GM12874 (cell line): ENCODE results near the gene MRPL30.

Experiments used
- TF ChIP-seq, protein P1 (sequence below): IDR thresholded peaks from 2 replicates; pipeline ENCODE4 v1.5.1; 2011; ENCODE audit warnings: low read depth, mild to moderate bottlenecking, control low read depth, low read length, moderate library complexity; ENCODE audit not compliant: insufficient read depth

The MRPL30 gene

DNA sequence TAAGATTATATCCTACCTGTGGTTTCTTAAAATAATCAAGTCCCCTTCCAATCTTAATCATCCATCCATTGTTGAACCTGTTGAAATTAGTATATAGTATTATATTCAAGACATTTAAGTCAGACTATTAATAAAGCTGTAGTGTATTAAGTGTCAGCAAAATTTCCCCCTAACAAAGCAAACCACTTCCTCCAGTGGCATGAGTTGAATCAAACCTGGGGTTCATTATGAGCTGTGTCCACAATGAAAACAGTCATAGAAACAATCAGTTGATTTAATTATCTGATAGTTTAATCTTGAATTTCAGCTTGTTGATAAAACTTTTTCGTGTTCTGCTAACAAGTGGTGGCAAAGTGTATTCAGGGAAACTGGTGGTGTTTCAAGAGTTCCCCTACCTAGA is 11.4 kb upstream of the MRPL30 start:
- TF ChIP-seq, protein P1, sequence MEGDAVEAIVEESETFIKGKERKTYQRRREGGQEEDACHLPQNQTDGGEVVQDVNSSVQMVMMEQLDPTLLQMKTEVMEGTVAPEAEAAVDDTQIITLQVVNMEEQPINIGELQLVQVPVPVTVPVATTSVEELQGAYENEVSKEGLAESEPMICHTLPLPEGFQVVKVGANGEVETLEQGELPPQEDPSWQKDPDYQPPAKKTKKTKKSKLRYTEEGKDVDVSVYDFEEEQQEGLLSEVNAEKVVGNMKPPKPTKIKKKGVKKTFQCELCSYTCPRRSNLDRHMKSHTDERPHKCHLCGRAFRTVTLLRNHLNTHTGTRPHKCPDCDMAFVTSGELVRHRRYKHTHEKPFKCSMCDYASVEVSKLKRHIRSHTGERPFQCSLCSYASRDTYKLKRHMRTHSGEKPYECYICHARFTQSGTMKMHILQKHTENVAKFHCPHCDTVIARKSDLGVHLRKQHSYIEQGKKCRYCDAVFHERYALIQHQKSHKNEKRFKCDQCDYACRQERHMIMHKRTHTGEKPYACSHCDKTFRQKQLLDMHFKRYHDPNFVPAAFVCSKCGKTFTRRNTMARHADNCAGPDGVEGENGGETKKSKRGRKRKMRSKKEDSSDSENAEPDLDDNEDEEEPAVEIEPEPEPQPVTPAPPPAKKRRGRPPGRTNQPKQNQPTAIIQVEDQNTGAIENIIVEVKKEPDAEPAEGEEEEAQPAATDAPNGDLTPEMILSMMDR = no peak

DNA sequence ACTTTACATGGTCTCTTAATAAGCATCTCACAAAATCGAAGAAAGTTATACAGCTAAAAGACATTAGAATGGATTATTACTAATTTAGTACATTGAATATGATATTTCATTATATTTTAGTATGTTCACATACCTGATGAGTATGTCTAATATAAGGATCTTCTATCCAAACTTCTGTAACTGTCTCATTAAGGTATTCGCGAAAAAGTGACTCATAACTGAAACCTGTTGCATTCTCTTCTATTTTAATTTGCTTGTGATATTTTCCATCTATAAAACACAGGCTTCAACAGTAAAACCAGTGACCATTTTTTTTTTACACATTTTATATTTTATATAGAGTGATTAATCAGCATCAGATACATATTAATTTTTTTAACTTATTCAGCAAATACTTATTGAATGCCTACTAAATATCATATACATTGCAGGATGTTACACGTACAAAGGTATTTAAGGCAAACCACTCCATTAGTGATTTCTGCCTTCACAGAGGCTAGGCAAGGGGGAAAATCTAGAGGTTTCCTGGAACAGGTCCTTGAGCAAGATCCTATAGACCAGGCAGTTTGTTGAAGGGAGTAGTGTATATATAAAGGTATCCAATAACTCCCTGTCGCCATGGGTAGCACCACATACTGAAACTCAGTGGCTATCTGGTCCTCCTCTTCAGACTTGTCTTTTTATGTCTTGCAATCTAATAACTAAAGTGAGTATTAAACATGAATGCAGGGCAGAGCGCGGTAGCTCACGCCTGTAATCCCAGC is 9.4 kb upstream of the MRPL30 start:
- TF ChIP-seq, protein P1 = no peak

DNA sequence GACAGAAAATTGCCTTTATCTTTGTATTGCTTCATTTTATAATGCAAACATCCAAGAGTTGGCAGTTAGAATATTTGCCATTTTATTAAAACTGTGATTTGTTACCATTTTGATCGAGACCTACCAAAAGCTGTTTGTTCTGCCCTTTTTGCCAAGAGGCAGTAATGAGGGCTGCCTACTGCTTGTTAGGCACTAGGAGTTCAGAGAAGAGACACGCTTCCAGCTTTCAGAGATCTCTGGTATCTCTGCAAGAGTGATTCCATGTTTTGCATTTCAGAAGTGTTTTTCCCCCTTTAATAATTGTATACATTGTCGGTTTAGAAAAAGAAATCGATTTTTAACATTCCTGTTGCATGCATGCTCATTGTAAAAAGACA is 628 bp downstream of the MRPL30 start:
- TF ChIP-seq, protein P1 = no peak

DNA sequence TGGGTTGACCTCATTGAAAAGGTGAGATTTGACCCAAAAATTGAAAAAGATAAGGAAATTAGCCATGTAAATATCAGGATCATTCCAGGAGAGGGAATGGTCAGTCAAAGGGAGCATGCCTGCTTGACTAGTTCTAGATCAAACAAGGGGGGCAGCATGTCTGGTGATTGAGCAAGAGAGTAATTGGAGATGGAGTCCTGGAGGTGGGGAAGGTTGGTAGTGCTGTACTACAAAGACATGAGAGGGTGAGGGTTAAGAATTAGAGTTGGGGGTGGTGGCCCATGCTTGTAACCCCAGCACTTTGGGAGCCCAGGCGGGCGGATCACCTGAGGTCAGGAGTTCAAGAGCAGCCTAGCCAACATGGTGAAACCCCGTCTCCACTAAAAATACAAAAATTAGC is 2.0 kb downstream of the MRPL30 start:
- TF ChIP-seq, protein P1 = no peak

DNA sequence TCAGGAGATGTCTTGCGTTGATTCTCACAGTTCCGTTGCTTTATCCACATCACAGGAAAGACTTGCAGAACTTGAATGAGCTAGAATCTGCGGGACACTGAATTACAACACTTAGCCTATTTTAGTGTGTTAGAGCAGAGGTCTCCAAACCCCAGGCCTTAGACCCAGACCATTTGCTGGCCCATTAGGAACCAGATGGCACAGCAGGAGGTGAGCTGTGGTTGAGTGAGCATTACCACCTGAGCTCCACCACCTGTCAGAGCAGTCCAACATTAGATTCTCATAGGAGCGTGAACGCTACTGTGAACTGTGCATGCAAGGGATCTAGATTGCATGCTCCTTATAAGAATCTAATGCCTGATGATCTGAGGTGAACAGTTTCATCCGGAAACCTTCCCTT is 3.8 kb downstream of the MRPL30 start:
- TF ChIP-seq, protein P1 = no peak

DNA sequence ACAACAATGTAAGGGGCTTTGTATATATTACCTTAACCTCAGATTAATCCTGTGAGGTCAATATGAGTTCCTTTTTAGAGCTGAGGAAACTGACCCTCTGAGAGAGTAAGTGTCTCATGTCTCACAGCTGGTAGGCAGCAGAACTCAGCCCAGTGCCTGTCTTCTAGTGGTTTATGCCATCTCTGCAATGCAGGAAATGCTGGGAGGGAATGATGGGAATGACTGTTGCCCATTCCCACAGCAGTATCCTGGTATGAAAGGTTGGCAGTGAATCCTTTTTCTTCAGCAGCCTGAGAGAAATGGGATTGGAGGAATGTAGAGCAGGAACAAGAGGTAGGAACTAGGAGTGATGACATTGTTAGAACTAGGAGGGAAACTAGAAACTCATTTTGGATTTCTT is 6.0 kb downstream of the MRPL30 start:
- TF ChIP-seq, protein P1 = no peak

DNA sequence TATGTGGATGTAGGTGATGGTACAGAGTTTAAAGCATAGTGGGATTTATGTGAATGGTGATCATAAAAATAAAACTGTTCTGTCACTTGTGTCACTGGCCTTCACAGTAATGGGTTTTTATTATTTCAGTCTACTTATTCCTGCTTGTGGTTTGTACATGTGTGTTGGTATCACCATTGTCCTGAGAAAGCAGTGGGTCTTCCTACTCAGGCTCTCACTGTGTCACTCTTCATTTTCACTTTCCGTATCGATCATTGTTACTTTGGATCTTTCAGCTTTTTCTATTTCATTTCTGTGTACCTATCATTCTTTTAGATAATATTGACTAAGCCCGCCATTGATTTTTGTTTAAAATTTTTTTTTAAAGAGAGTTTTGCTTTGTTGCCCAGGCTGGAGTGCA is 7.4 kb downstream of the MRPL30 start:
- TF ChIP-seq, protein P1 = no peak

DNA sequence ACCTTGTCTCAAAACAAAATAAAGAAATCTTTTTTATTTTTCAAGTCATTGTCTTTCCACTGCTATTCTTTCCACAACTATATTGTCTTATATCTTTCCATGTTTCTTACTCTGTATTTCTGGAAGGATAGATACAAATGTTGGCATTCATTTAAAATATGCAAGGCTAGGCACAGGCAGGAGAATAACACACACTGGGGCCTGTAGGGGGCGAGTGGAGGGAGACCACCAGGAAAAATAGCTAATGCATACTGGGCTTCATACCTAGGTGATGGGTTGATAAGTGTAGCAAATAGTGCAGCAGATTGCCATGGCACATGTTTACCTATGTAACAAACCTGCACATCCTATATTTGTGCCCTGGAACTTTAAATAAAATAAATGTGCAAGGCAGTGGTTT is 9.6 kb downstream of the MRPL30 start:
- TF ChIP-seq, protein P1 = no peak
